ENCODE measurements around the gene MOB3B. TPM values are rescaled to one million over a fixed set of nuclear protein-coding genes. Genes with fewer than 3 reads are reported as not detected.

MOB3B gene
- 20.5 and 21.8 TPM in 2 replicates for total RNA-seq
- long read RNA-seq, full-length matches to known transcripts = 12 of 26 reads
- long read RNA-seq, partial matches to known transcripts = 2 of 26 reads
- long read RNA-seq, other reads (novel, unspliced or antisense) = 12 of 26 reads

DNA sequence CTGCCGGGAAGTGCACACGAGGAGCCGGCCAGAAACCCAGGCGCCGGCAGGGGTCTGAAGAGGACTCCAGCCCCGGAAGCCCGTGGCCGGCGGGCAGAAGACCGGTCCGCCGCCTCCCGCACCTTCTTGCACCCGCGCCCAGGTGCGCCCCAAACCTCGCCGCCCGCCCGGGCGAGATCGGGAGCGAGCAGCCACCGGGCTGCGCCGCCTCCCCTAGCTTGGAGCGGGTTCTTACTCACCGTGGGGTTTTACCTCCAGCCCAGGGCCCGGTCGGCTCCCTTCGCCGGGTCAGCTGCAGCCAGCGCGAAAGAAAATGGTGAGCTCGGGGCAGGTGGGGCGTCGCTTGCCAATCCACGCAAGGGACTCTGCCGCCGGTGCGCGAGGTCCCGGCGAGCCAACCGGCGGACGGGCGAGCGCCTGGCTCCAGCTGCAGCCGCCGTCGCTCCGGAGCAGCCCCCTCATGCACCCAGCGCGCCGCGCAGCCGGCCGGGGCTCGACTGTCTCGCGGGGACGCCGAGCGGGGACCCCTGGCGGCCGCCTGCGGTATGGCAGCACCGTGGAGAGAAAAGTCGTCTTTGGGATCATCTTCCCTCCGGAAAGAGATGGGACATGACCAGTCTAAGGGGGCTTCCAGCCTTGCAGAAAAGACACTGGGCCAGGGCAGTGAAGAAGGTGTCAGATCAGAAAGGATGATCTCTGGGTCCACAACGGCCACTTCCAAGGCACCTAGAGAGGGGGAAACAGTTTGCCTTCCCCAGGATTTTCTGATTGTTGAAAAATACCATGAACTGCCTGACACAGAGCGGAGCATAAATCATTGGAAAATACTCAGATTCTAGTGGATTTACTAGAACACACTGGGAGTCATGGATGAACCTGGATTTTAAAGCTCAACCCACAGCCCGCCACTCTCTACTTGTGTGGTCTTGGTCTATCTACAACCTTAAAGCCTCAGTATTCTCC, at the start of gene MOB3B:
Gene MOB3B, minus strand, starts transcription at position 499 of the 963 bp plus-strand sequence. CDS start 74,264 bp downstream, outside the sequence.
- Mint-ChIP-seq H3K4me3 (peak within 1 kb of the TSS; percentile 98), H3K27me3 (ENCODE audit: low read depth) (no peaks in the 10 kb centered on the region), H3K27ac (ENCODE audit: unreplicated experiment) (peak within 1 kb of the TSS; percentile 96), H3K4me1 (peaks cover 62% of the 10 kb centered on the region), H3K9me3 (no peaks in the 10 kb centered on the region), H3K36me3 (ENCODE audit: low read depth) (peaks cover 8% of the 10 kb centered on the region)
- peak; percentile 92 for DNase-seq (ENCODE audit: low read depth, low spot score)
- peak; percentile 93 for TF ChIP-seq CTCF (conservative IDR thresholded peaks at IDR 0.05)

DNA sequence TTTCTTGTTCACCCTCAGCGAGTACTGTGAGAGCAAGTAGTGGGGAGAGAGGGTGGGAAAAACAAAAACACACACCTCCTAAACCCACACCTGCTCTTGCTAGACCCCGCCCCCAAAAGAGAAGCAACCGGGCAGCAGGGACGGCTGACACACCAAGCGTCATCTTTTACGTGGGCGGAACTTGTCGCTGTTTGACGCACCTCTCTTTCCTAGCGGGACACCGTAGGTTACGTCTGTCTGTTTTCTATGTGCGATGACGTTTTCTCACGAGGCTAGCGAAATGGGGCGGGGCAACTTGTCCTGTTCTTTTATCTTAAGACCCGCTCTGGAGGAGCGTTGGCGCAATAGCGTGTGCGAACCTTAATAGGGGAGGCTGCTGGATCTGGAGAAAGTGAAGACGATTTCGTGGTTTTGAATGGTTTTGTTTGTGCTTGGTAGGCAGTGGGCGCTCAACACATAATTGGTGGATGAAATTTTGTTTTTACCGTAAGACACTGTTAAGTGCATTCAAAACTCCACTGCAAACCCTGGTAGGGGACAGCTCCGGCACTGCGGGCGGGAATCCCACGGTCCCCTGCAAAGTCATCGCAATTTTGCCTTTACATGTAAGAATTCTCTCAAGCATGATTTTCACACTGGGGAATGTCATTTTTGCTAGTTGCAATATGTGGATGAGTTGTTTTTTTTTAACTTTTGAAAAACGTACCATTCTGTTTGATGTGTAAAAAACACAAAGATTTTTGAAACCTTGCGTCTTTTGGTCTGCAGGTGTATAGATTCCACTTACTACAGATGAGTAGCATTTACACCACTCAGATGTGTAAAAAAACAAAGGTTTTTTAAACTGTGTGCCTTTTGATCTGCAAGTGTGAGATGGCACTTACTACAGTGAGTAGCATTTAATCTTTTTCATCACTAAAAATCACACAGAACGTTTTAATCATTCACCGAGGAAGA, 44.3 kb upstream of the MOB3B start:
- peak; percentile 12 for TF ChIP-seq CTCF (conservative IDR thresholded peaks at IDR 0.05)
- Mint-ChIP-seq H3K27ac (ENCODE audit: unreplicated experiment) (peak overlapping the region; percentile 100), H3K4me1 (peaks cover 41% of the 10 kb centered on the region), H3K9me3 (peaks cover 7% of the 10 kb centered on the region), H3K36me3 (ENCODE audit: low read depth) (peaks cover 5% of the 10 kb centered on the region), H3K4me3 (peak overlapping the region; percentile 99), H3K27me3 (ENCODE audit: low read depth) (no peaks in the 10 kb centered on the region)
- DNase-seq (ENCODE audit: low read depth, low spot score) = peak; percentile 83

GRCh38 chr9:27572918-27573633, 43.5 kb upstream of the MOB3B start, which contains the start of gene C9orf72:
TSS of gene C9orf72 (minus strand) at chr9:27573481. CDS start at chr9:27567120, 6,361 bp downstream.
- Mint-ChIP-seq H3K27ac (ENCODE audit: unreplicated experiment) (peak within 1 kb of the TSS; percentile 100), H3K4me3 (peak within 1 kb of the TSS; percentile 99), H3K9me3 (peaks cover under 1% of the 10 kb centered on the region), H3K36me3 (ENCODE audit: low read depth) (peaks cover 5% of the 10 kb centered on the region), H3K27me3 (ENCODE audit: low read depth) (no peaks in the 10 kb centered on the region), H3K4me1 (peaks cover 41% of the 10 kb centered on the region)
- DNase-seq (ENCODE audit: low read depth, low spot score) = peak; percentile 66
- peak; percentile 14 for TF ChIP-seq CTCF (conservative IDR thresholded peaks at IDR 0.05)

- peak overlapping the region; percentile 99 for H3K4me3 Mint-ChIP-seq
- no peaks in the 10 kb centered on the region for H3K27me3 Mint-ChIP-seq (ENCODE audit: low read depth)
- peak overlapping the region; percentile 100 for H3K27ac Mint-ChIP-seq (ENCODE audit: unreplicated experiment)
- no peaks in the 10 kb centered on the region for H3K9me3 Mint-ChIP-seq
- peaks cover 43% of the 10 kb centered on the region for H3K4me1 Mint-ChIP-seq
- DNase-seq (ENCODE audit: low read depth, low spot score) = peak; percentile 8
- TF ChIP-seq CTCF (conservative IDR thresholded peaks at IDR 0.05) = no peak
- peaks cover 7% of the 10 kb centered on the region for H3K36me3 Mint-ChIP-seq (ENCODE audit: low read depth)
These were observed 42.9 kb upstream of the MOB3B start for GRCh38 chr9:27572566-27572917.
